HepG2 (cell line): ENCODE measurements around the gene ABCF1. TPM values are rescaled to one million over a fixed set of nuclear protein-coding genes. Genes with fewer than 3 reads are reported as not detected.

ENCODE experiments used
- DMAP1 ChIP-seq: IDR thresholded peaks from 2 replicates; pipeline ENCODE4 v1.6.1; 2016
- DNMT1 ChIP-seq: sonication (generic); formaldehyde crosslinking; IDR thresholded peaks from 2 replicates; pipeline ENCODE4 v1.5.1; 2020; ENCODE audit warnings: mild to moderate bottlenecking, missing genetic modification reagents
- DR1 ChIP-seq: sonication (generic); formaldehyde crosslinking; IDR thresholded peaks from 2 replicates; pipeline ENCODE4 v1.8.0; 2021; ENCODE audit warnings: mild to moderate bottlenecking, missing genetic modification reagents, inconsistent platforms
- ELF3 ChIP-seq: IDR thresholded peaks from 2 replicates; pipeline ENCODE4 v1.6.1; 2016; ENCODE audit warnings: missing genetic modification reagents, missing compliant biosample characterization
- ETV6 ChIP-seq: sonication (generic); formaldehyde crosslinking; conservative IDR thresholded peaks from 2 replicates; pipeline ENCODE4 v1.4.0; 2020; ENCODE audit warnings: missing genetic modification reagents
- GTF2F1 ChIP-seq: fragments of 150-350 bp; IDR thresholded peaks from 2 replicates; pipeline ENCODE4 v1.6.1; 2014; ENCODE audit warnings: low read length
- HOXD1 ChIP-seq: sonication (generic); formaldehyde crosslinking; IDR thresholded peaks from 2 replicates; pipeline ENCODE4 v1.5.0; 2020; ENCODE audit warnings: missing genetic modification reagents
- KLF9 ChIP-seq: IDR thresholded peaks from 2 replicates; pipeline ENCODE4 v1.6.1; 2016; ENCODE audit warnings: low read depth
- MATR3 ChIP-seq: sonication (generic); formaldehyde crosslinking; IDR thresholded peaks from 2 replicates; pipeline ENCODE4 v1.4.0; 2020; ENCODE audit warnings: missing genetic modification reagents
- MAZ ChIP-seq, 2 experiments: sonication (generic) in 1 of 2; formaldehyde crosslinking in 1 of 2; IDR thresholded peaks; 2 replicates each; pipeline versions ENCODE4 v1.5.0 to v1.6.1; 2012 to 2020; ENCODE audit warnings: low read depth in 2 of 2, mild to moderate bottlenecking in 2 of 2, borderline replicate concordance in 1 of 2, improper control_type of control experiment in 1 of 2, low read length in 1 of 2, missing genetic modification reagents in 1 of 2, moderate library complexity in 1 of 2
- NFE2 ChIP-seq: sonication (generic); formaldehyde crosslinking; IDR thresholded peaks from 2 replicates; pipeline ENCODE4 v1.4.0; 2020; ENCODE audit warnings: missing genetic modification reagents
- REL ChIP-seq: sonication (generic); formaldehyde crosslinking; conservative IDR thresholded peaks from 2 replicates; pipeline ENCODE4 v1.8.0; 2022; ENCODE audit warnings: mild to moderate bottlenecking, missing genetic modification reagents, moderate library complexity
- SRSF4 ChIP-seq: fragments of 200-400 bp; formaldehyde crosslinking; IDR thresholded peaks from one replicate; pipeline ENCODE4 v1.6.1; 2018; ENCODE audit warnings: mild to moderate bottlenecking, low read depth, low read length, moderate library complexity; ENCODE audit not compliant: poor library complexity, severe bottlenecking
- STAG1 ChIP-seq: sonication (generic); formaldehyde crosslinking; IDR thresholded peaks from 2 replicates; pipeline ENCODE4 v1.4.0; 2020; ENCODE audit warnings: missing genetic modification reagents
- TAF15 ChIP-seq: fragments of 200-400 bp; formaldehyde crosslinking; IDR thresholded peaks from one replicate; pipeline ENCODE4 v1.6.1; 2018; ENCODE audit warnings: mild to moderate bottlenecking, low read depth, low read length; ENCODE audit not compliant: poor library complexity, severe bottlenecking
- TP53 ChIP-seq: sonication (generic); formaldehyde crosslinking; conservative IDR thresholded peaks from 2 replicates; pipeline ENCODE4 v1.4.0; 2020; ENCODE audit warnings: missing genetic modification reagents
- ZFAT ChIP-seq: sonication (generic); formaldehyde crosslinking; conservative IDR thresholded peaks from 2 replicates; pipeline ENCODE4 v1.8.1; 2023; ENCODE audit warnings: missing genetic modification reagents, inconsistent platforms
- ZNF207 ChIP-seq: fragments of 450-650 bp; IDR thresholded peaks from 2 replicates; pipeline ENCODE4 v1.6.1; 2016; ENCODE audit warnings: antibody characterized with exemption, borderline replicate concordance
- ZNF510 ChIP-seq: sonication (generic); formaldehyde crosslinking; IDR thresholded peaks from 2 replicates; pipeline ENCODE4 v1.4.0; 2020; ENCODE audit warnings: low read depth, mild to moderate bottlenecking, missing genetic modification reagents
- ZNF567 ChIP-seq: sonication (generic); formaldehyde crosslinking; IDR thresholded peaks from 2 replicates; pipeline ENCODE4 v1.8.1; 2023; ENCODE audit warnings: mild to moderate bottlenecking, missing genetic modification reagents, borderline replicate concordance
- ZNF572 ChIP-seq: sonication (generic); formaldehyde crosslinking; IDR thresholded peaks from 2 replicates; pipeline ENCODE4 v1.5.1; 2020; ENCODE audit warnings: mild to moderate bottlenecking, missing genetic modification reagents
- ZNF616 ChIP-seq: sonication (generic); formaldehyde crosslinking; IDR thresholded peaks from 2 replicates; pipeline ENCODE4 v1.5.0; 2020; ENCODE audit warnings: low read depth, mild to moderate bottlenecking, missing genetic modification reagents
- ZNF629 ChIP-seq: sonication (generic); formaldehyde crosslinking; conservative IDR thresholded peaks from 2 replicates; pipeline ENCODE4 v1.5.0; 2020; ENCODE audit warnings: missing genetic modification reagents
- ZNF672 ChIP-seq: sonication (generic); formaldehyde crosslinking; IDR thresholded peaks from 2 replicates; pipeline ENCODE4 v1.8.1; 2022; ENCODE audit warnings: missing genetic modification reagents
- ZNF773 ChIP-seq: sonication (generic); formaldehyde crosslinking; IDR thresholded peaks from 2 replicates; pipeline ENCODE4 v1.4.0; 2020; ENCODE audit warnings: missing genetic modification reagents, borderline replicate concordance
- ZNF788 ChIP-seq: sonication (generic); formaldehyde crosslinking; IDR thresholded peaks from 2 replicates; pipeline ENCODE4 v1.5.0; 2020; ENCODE audit warnings: mild to moderate bottlenecking, missing genetic modification reagents, borderline replicate concordance
- ZSCAN31 ChIP-seq: sonication (generic); formaldehyde crosslinking; IDR thresholded peaks from 2 replicates; pipeline ENCODE4 v1.5.0; 2020; ENCODE audit warnings: low read depth, mild to moderate bottlenecking, missing genetic modification reagents
- polyA plus RNA-seq, 8 experiments: library from polyadenylated mRNA; depleted of rRNA in 3 of 8; stranded (reverse) in 7 of 8; unstranded in 1 of 8; fragments of >200 nt; fragmentation: Illumina TruSeq in 4 of 8; extraction: Trizol in 4 of 8; gene quantifications; 2 replicates each; pipeline versions ENCODE4 v1.2.1 to v1.2.3, GENCODE V29; 2011 to 2016; ENCODE audit warnings: low read depth in 4 of 8, missing spikeins in 1 of 8, mixed read lengths in 1 of 8; ENCODE audit not compliant: insufficient read depth in 1 of 8
- total RNA-seq, 5 experiments: library from RNA; depleted of rRNA; stranded (reverse); fragments of >200 nt; fragmentation: Illumina TruSeq; extraction: Trizol; gene quantifications; 2 replicates each; pipeline ENCODE4 v1.2.3, GENCODE V29; 2016; ENCODE audit warnings: low read depth in 1 of 5
- TF ChIP-seq, protein P1 (sequence below): IDR thresholded peaks from 2 replicates; pipeline ENCODE4 v1.6.1; 2016; ENCODE audit warnings: missing compliant biosample characterization, missing genetic modification reagents, borderline replicate concordance

ABCF1 gene
- total and polyA plus RNA-seq, 2 of the 13 experiments (the other 11 are each of a cell fraction or from before 2014, with no cell fraction given) = 25.4 to 98.9 TPM

DNA sequence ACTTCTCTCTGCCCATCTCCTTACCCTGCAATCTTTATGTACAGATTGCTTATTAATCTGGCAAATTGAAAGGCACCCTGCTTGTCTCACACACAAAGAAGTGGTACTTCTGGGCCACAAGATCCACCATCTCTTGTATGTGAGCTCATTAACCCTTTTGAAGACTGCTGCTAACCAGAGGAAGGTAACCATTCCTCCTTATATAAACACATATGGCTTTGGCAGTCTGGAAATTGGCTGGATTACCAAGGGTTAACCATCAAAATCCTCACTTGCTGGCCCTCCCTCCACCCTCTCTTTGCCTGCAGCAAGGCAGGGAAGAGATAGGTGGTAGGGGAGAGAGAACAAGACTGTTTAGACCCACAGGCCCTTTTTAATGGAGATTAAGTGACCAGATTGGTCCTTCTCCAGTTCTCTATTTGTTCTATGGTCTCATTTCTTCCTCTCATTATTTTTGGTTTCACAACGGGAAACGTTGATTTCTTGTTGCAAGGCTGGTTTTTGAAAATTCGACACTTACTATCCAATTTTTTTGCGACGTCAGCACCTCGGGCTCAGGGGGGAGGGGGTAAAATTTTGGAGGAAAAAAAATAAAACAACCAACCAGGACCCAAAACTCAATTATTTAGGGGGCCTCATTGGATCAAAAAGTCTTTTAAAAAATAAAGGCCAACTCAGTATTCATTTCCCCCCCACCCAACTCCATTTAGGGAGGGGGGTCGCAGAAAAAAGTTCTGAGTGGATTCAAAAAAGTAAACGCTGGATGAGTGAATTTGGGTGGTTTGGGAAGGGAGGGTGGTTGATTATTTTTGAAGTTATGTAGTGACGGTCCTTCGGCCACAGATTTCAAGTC is 44.9 kb downstream of the ABCF1 start (continued):
- no peak for TF ChIP-seq ZNF629
- TF ChIP-seq ZNF616 = no peak
- TF ChIP-seq ZSCAN31 = no peak
- no peak for TF ChIP-seq DNMT1 (CRISPR knock-in tag)
- TF ChIP-seq ZNF788 (CRISPR knock-in tag) = no peak
- TF ChIP-seq REL (CRISPR knock-in tag) = peak; percentile 50; the same call in 1 of the 2 replicates
- no peak; the same call in 1 of the 2 replicates for TF ChIP-seq ELF3 (CRISPR knock-in tag)
- TF ChIP-seq TP53 (CRISPR knock-in tag) = no peak
- TF ChIP-seq SRSF4 = no peak
- peak; percentile 45; the same call in 1 of the 2 replicates for TF ChIP-seq GTF2F1
- no peak for TF ChIP-seq ZNF510 (CRISPR knock-in tag)
- no peak; the same call in 1 of the 2 replicates for TF ChIP-seq ZNF567 (CRISPR knock-in tag)
- TF ChIP-seq ZNF572 (CRISPR knock-in tag) = no peak
- no peak for TF ChIP-seq DR1
- TF ChIP-seq TAF15 = no peak
- no peak for TF ChIP-seq STAG1 (CRISPR knock-in tag)
- TF ChIP-seq DMAP1 (CRISPR knock-in tag) = no peak
- TF ChIP-seq, protein P1, sequence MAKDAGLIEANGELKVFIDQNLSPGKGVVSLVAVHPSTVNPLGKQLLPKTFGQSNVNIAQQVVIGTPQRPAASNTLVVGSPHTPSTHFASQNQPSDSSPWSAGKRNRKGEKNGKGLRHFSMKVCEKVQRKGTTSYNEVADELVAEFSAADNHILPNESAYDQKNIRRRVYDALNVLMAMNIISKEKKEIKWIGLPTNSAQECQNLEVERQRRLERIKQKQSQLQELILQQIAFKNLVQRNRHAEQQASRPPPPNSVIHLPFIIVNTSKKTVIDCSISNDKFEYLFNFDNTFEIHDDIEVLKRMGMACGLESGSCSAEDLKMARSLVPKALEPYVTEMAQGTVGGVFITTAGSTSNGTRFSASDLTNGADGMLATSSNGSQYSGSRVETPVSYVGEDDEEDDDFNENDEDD (CRISPR knock-in tag) = no peak
- no peak for TF ChIP-seq NFE2
- no peak; the same call in 1 of the 2 replicates for TF ChIP-seq MAZ (IDR thresholded peaks at IDR 0.05; ENCODE audit: borderline replicate concordance, low read depth, low read length)
- no peak for TF ChIP-seq MAZ (CRISPR knock-in tag; IDR thresholded peaks at IDR 0.05; ENCODE audit: low read depth)
- no peak for TF ChIP-seq ZFAT (CRISPR knock-in tag)
- no peak for TF ChIP-seq MATR3 (CRISPR knock-in tag)
- no peak for TF ChIP-seq ZNF773
- TF ChIP-seq ZNF207 = no peak
- no peak for TF ChIP-seq HOXD1 (CRISPR knock-in tag)
- peak; percentile 75; the same call in 1 of the 2 replicates for TF ChIP-seq KLF9 (CRISPR knock-in tag)
- no peak for TF ChIP-seq ZNF672 (CRISPR knock-in tag)
- TF ChIP-seq ETV6 = no peak
